Thyroid gland (tissue), 4 donors: ENCODE measurements around the gene KDM2B. TPM values are rescaled to one million over a fixed set of nuclear protein-coding genes. Genes with fewer than 3 reads are reported as not detected.
A peak's percentile ranks its signal among the peaks of the same experiment; 100 is the strongest.

Experiments used
- DNase-seq, 2 donors: peaks; one replicate each; pipeline ENCODE4 v3.0.0-alpha.2; 2019
- H3K27ac ChIP-seq, 3 donors: fragments of 200-600 bp; sonication (generic); 1 replicate in 2 of 3; 2 replicates in 1 of 3; pipeline ENCODE4 v1.5.1; 2016 to 2019; ENCODE audit warnings: mild to moderate bottlenecking in 1 of 3, moderate library complexity in 1 of 3
- H3K27me3 ChIP-seq: fragments of 200-600 bp; sonication (generic); one replicate; pipeline ENCODE4 v1.5.1; 2019
- H3K36me3 ChIP-seq, 2 donors: fragments of 200-600 bp; sonication (generic); one replicate each; pipeline ENCODE4 v1.5.1; 2016 to 2019
- H3K4me1 ChIP-seq, 2 donors: fragments of 200-600 bp; sonication (generic); one replicate each; pipeline ENCODE4 v1.5.1; 2017 to 2019
- H3K4me3 ChIP-seq, 3 donors: fragments of 200-600 bp; sonication (generic); replicated peaks in 1 of 3; 1 replicate in 2 of 3; 2 replicates in 1 of 3; pipeline ENCODE4 v1.5.1; 2016; ENCODE audit warnings: mild to moderate bottlenecking in 1 of 3
- H3K9me3 ChIP-seq: fragments of 200-600 bp; sonication (generic); one replicate; pipeline ENCODE4 v1.5.1; 2017
- POLR2A ChIP-seq, 2 donors: fragments of 450-650 bp; IDR thresholded peaks; one replicate each; pipeline ENCODE4 v1.6.1; 2017; ENCODE audit warnings: antibody characterized with exemption in 2 of 2, mild to moderate bottlenecking in 2 of 2, moderate library complexity in 1 of 2
- WGBS, 2 donors: methylation state at CpG; one replicate each; pipeline ENCODE4 v1.1.5; 2017; 5-methylcytosine and 5-hydroxymethylcytosine counted together
- intact Hi-C: fragments of 100-400 bp; cut with DNase I; formaldehyde crosslinking; loops from one replicate; pipeline ENCODE4 v1.15.1; 2023
- total RNA-seq, 4 donors: library from RNA; depleted of rRNA; stranded (reverse); fragments of >200 nt; gene quantifications; one replicate each; pipeline ENCODE4 v1.2.3, GENCODE V29; 2016
- TF ChIP-seq, protein P1 (sequence below), 6 experiments: fragments of 200-600 bp in 3 of 6; fragments of 450-650 bp in 3 of 6; sonication (generic) in 3 of 6; IDR thresholded peaks; one replicate each; pipeline ENCODE4 v1.5.1; 2016 to 2019; ENCODE audit warnings: antibody characterized with exemption in 6 of 6, mild to moderate bottlenecking in 2 of 6, inconsistent platforms in 1 of 6, moderate library complexity in 1 of 6

The KDM2B gene
- total RNA-seq, 4 donors from 2014 or later: 15.5 to 32.1 (median 21.2) TPM

DNA sequence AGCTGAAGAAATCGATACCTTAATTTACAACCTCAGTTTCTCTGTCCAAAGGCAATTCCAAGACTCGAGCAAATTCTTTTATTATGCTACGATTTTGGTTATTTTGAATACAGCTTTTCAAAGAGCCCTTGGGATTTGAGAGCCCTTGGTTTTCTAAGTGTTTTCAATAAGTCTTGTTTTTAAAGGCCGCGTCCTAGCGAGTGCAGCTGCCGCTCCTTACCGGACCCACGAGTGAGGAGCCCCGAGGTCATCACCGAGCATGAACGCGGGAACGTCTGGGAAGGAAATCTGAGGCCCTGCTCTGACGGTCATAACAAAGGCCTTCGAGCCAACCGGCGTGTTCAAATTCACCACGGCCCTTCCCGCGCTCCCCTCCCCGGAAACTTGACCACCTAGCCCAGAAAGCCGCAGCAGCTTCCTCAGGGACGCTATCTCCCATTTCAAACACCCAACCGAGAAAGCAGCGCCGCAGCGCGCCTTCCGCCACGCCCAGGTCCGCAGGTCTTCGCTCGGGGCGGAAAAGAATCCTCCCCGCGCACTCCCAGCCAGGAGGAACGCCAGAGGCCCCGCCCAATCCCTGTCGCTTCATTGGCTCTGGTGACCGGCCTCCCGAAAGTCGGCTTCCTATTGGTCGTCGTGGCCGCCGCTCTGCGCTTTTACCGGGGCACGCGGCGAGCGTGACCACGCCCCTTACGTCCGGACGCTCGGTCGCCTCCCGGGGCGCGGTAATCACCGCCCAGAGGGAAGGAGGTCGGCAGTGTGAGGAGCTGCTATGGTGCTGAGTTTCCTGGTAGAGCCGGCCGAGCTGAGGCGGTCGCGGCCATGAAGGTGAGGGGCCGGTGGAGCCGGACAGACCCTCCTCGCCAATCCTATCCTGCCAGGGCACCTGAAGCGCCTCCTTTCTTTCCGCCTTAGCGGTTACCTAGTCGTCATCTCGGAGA is 181.2 kb downstream of the KDM2B start, which contains the start of gene RNF34:
Gene RNF34 (plus strand): TSS at position 728 of the 941 bp plus-strand sequence. CDS start 95 bp downstream, at position 823.
- WGBS, 2 donors: 0 to 1% methylated on average over 14 to 25 of the region's 77 CpGs
- no peaks in the 10 kb centered on the region for H3K36me3 ChIP-seq
- no peaks in the 10 kb centered on the region for H3K27me3 ChIP-seq
- DNase-seq: peak; percentile 99
- H3K9me3 ChIP-seq: no peaks in the 10 kb centered on the region
- peak; percentile 56 to 99 for TF ChIP-seq POLR2A (IDR thresholded peaks at IDR 0.05)
- TF ChIP-seq, protein P1, sequence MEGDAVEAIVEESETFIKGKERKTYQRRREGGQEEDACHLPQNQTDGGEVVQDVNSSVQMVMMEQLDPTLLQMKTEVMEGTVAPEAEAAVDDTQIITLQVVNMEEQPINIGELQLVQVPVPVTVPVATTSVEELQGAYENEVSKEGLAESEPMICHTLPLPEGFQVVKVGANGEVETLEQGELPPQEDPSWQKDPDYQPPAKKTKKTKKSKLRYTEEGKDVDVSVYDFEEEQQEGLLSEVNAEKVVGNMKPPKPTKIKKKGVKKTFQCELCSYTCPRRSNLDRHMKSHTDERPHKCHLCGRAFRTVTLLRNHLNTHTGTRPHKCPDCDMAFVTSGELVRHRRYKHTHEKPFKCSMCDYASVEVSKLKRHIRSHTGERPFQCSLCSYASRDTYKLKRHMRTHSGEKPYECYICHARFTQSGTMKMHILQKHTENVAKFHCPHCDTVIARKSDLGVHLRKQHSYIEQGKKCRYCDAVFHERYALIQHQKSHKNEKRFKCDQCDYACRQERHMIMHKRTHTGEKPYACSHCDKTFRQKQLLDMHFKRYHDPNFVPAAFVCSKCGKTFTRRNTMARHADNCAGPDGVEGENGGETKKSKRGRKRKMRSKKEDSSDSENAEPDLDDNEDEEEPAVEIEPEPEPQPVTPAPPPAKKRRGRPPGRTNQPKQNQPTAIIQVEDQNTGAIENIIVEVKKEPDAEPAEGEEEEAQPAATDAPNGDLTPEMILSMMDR (IDR thresholded peaks at IDR 0.05): no peak
- peak within 1 kb of the TSS; percentile 73 to 96 (median 81) for H3K4me3 ChIP-seq
- peak within 1 kb of the TSS; percentile 67 to 89 (median 77) for H3K27ac ChIP-seq
- intact Hi-C loops: no loop called here
- peaks cover 10 to 12% of the 10 kb centered on the region in 2 donors for H3K4me1 ChIP-seq

DNA sequence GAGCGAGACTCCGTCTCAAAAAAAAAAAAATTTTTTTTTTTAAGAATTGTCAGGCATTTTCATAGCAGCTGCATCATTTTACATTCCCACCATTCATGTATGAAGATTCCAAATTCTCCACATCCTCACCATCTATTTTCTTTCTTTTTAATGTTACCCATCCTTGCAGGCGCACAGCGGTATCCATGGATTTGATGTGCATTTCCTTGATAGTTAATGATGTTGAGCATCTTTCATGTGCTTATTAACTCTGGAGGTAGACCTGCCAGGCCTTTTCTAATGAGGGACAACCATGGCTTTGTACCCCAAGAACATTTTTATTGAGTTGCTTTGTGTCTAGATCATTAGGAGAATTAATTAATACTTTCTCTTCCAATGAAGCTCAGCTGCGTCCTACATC is 182.5 kb downstream of the KDM2B start:
- Histone ChIP-seq H3K4me3 (no peak overlapping the region), H3K4me1 (peaks cover 10 to 12% of the 10 kb centered on the region in 2 donors), H3K36me3 (no peaks in the 10 kb centered on the region), H3K9me3 (no peaks in the 10 kb centered on the region), H3K27me3 (no peaks in the 10 kb centered on the region), H3K27ac (no peak overlapping the region)
- intact Hi-C loops: no loop called here
- WGBS, 2 donors: 97 to 99% methylated on average over 5 of the region's 5 CpGs
- no peak for DNase-seq
- TF ChIP-seq, protein P1 (IDR thresholded peaks at IDR 0.05): no peak
- no peak for TF ChIP-seq POLR2A (IDR thresholded peaks at IDR 0.05)

DNA sequence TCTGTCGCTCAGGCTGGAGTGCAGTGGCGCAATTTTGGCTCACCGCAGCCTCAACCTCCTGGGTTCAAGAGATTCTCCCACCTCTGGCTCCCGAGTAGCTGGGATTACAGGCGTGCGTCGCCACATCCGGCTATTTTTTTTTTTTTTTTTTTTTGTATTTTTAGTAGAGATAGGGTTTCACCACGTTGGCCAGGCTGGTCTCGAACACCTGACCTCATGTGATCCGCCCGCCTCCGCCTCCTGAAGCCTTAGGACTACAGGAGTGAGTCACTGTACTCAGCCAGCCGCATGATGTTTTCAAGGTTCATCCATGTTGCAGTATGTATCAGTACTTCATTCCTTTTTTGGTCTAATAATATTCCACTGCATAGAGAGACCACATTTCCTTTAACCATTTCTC is 183.3 kb downstream of the KDM2B start:
- intact Hi-C loops: no loop called here
- H3K4me1 ChIP-seq: peaks cover 10 to 12% of the 10 kb centered on the region in 2 donors
- 95 to 97% methylated on average over 14 of the region's 14 CpGs for WGBS, 2 donors
- H3K27ac ChIP-seq: no peak overlapping the region
- H3K4me3 ChIP-seq: no peak overlapping the region
- H3K9me3 ChIP-seq: no peaks in the 10 kb centered on the region
- DNase-seq: no peak
- H3K36me3 ChIP-seq: no peaks in the 10 kb centered on the region
- TF ChIP-seq POLR2A (IDR thresholded peaks at IDR 0.05): no peak
- TF ChIP-seq, protein P1 (IDR thresholded peaks at IDR 0.05): no peak
- H3K27me3 ChIP-seq: no peaks in the 10 kb centered on the region

DNA sequence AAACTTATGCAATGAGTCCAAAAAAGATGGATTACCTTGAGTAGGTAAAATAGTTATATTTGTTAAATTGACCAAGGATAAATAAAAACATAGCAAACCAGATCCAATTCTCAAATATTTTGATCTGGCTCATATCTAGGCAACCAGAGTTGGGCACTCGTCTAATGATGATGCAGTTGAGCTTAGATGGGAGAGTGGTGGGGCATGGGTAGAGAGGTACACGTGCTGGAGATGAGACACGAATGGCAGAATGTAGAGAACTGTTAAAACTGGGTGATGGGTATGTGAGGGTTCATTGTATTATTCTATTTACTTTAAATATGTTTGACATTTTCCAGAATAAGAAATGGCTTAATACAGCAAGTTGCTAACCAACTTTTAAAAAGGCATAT is 188.5 kb downstream of the KDM2B start:
- Histone ChIP-seq H3K27me3 (no peaks in the 10 kb centered on the region), H3K4me3 (no peak overlapping the region), H3K36me3 (no peaks in the 10 kb centered on the region), H3K4me1 (no peaks in the 10 kb centered on the region), H3K27ac (no peak overlapping the region), H3K9me3 (no peaks in the 10 kb centered on the region)
- TF ChIP-seq, protein P1 (IDR thresholded peaks at IDR 0.05): no peak
- no peak for TF ChIP-seq POLR2A (IDR thresholded peaks at IDR 0.05)
- no peak for DNase-seq
- WGBS, 2 donors: 90 to 91% methylated on average over 3 of the region's 3 CpGs
- intact Hi-C loops: no loop called here
